IMR-90 (cell line): Measurements from ENCODE around the gene PIEZO1. TPM values are rescaled to one million over a fixed set of nuclear protein-coding genes. Genes with fewer than 3 reads are reported as not detected.

Source experiments
- ATAC-seq: fragments of 200-7000 bp; cut with Tn5 transposase; 2 replicates; pipeline ENCODE4 v1.9.1; 2020; ENCODE audit warnings: low read depth, mild to moderate bottlenecking, moderate library complexity
- BruUV-seq: library from RNA; stranded (reverse); fragments of 400-500 nt; replicated peaks from 2 replicates; lab custom pipeline; 2021; lab: Mats Ljungman, UMichigan
- CTCF ChIA-PET: fragments of 300-600 bp; formaldehyde crosslinking; extraction: SDS; loops from one replicate; lab custom pipeline; 2021; ENCODE audit warnings: antibody characterized with exemption; lab: Yijun Ruan, JAX
- POLR2A ChIA-PET: fragments of 300-600 bp; sonication (Branson Sonifier 250); formaldehyde crosslinking; loops from one replicate; lab custom pipeline; 2022; ENCODE audit warnings: antibody characterized with exemption; ENCODE audit not compliant: unreplicated experiment; lab: Charles Lee
- DNase-seq: peaks from one replicate; pipeline ENCODE4 v3.0.0; 2013
- H2AFZ ChIP-seq: replicated peaks from 2 replicates; pipeline ENCODE3; 2013; ENCODE audit warnings: low read length, mild to moderate bottlenecking; ENCODE audit not compliant: poor library complexity
- H2AK5ac ChIP-seq: 2 replicates; pipeline ENCODE4 v1.6.1; 2013; ENCODE audit warnings: low read depth, low read length, inconsistent platforms
- H2AK9ac ChIP-seq: replicated peaks from 2 replicates; pipeline ENCODE3; 2013; ENCODE audit warnings: mild to moderate bottlenecking, low read depth, low read length, moderate library complexity; ENCODE audit not compliant: poor library complexity
- H2BK120ac ChIP-seq: 2 replicates; pipeline ENCODE4 v1.6.1; 2013; ENCODE audit warnings: low read depth, low read length, inconsistent platforms
- H2BK15ac ChIP-seq: 3 replicates; pipeline ENCODE4 v1.6.1; 2013; ENCODE audit warnings: low read depth, low read length, inconsistent platforms
- H2BK20ac ChIP-seq: 2 replicates; pipeline ENCODE4 v1.6.1; 2013; ENCODE audit warnings: low read depth, mild to moderate bottlenecking, inconsistent platforms, low read length, moderate library complexity
- H2BK5ac ChIP-seq: 2 replicates; pipeline ENCODE4 v1.6.1; 2013; ENCODE audit warnings: mild to moderate bottlenecking, low read depth, low read length, inconsistent platforms; ENCODE audit not compliant: poor library complexity, severe bottlenecking
- H3K14ac ChIP-seq: replicated peaks from 2 replicates; pipeline ENCODE4 v1.6.1; 2013; ENCODE audit warnings: low read depth, low read length, inconsistent platforms
- H3K18ac ChIP-seq: 2 replicates; pipeline ENCODE4 v1.6.1; 2013; ENCODE audit warnings: low read depth, low read length, control low read depth
- H3K23ac ChIP-seq: 2 replicates; pipeline ENCODE4 v1.6.1; 2013; ENCODE audit warnings: low read depth, low read length, inconsistent platforms
- H3K27ac ChIP-seq: 2 replicates; pipeline ENCODE4 v1.5.1; 2013; ENCODE audit warnings: mild to moderate bottlenecking, control low read depth, low read length; ENCODE audit not compliant: insufficient read depth
- H3K27me3 ChIP-seq: 2 replicates; pipeline ENCODE4 v1.6.1; 2013; ENCODE audit warnings: low read length; ENCODE audit not compliant: control insufficient read depth, insufficient read depth
- H3K36me3 ChIP-seq: 2 replicates; pipeline ENCODE4 v1.6.1; 2013; ENCODE audit warnings: low read length, mixed read lengths; ENCODE audit not compliant: control insufficient read depth, insufficient read depth
- H3K4ac ChIP-seq: 2 replicates; pipeline ENCODE4 v1.6.1; 2013; ENCODE audit warnings: low read depth, low read length, inconsistent platforms
- H3K4me1 ChIP-seq: 2 replicates; pipeline ENCODE4 v1.6.1; 2013; ENCODE audit warnings: low read length, mixed read lengths; ENCODE audit not compliant: control insufficient read depth, insufficient read depth
- H3K4me2 ChIP-seq: 2 replicates; pipeline ENCODE4 v1.6.1; 2013; ENCODE audit warnings: low read depth, mild to moderate bottlenecking, control low read depth, low read length, moderate library complexity
- H3K4me3 ChIP-seq: 2 replicates; pipeline ENCODE4 v1.5.1; 2013; ENCODE audit warnings: low read depth, mild to moderate bottlenecking, control low read depth, low read length, moderate library complexity; ENCODE audit not compliant: insufficient read depth
- H3K56ac ChIP-seq: 2 replicates; pipeline ENCODE4 v1.6.1; 2013; ENCODE audit warnings: low read length, inconsistent platforms; ENCODE audit not compliant: insufficient read depth; ENCODE audit errors: extremely low read depth
- H3K79me1 ChIP-seq, 2 experiments: 2 replicates each; pipeline ENCODE4 v1.6.1; 2013; ENCODE audit warnings: low read length in 2 of 2, inconsistent platforms in 1 of 2, low read depth in 1 of 2
- H3K9ac ChIP-seq: 2 replicates; pipeline ENCODE4 v1.6.1; 2013; ENCODE audit warnings: low read depth, low read length, control low read depth
- H3K9me1 ChIP-seq: 2 replicates; pipeline ENCODE4 v1.6.1; 2013; ENCODE audit warnings: low read length, inconsistent platforms; ENCODE audit not compliant: insufficient read depth
- H3K9me3 ChIP-seq: 2 replicates; pipeline ENCODE4 v1.6.1; 2013; ENCODE audit warnings: low read length; ENCODE audit not compliant: control insufficient read depth, insufficient read depth
- H4K20me1 ChIP-seq: 2 replicates; pipeline ENCODE4 v1.6.1; 2013; ENCODE audit warnings: low read length, inconsistent platforms; ENCODE audit not compliant: insufficient read depth
- H4K5ac ChIP-seq: 2 replicates; pipeline ENCODE4 v1.6.1; 2013; ENCODE audit warnings: mild to moderate bottlenecking, low read depth, low read length, control low read depth
- H4K8ac ChIP-seq, 2 experiments: 2 replicates each; pipeline ENCODE4 v1.6.1; 2013; ENCODE audit warnings: low read depth in 2 of 2, low read length in 2 of 2, control low read depth in 1 of 2, inconsistent platforms in 1 of 2
- H4K91ac ChIP-seq: 2 replicates; pipeline ENCODE4 v1.6.1; 2013; ENCODE audit warnings: low read depth, low read length, inconsistent platforms; ENCODE audit not compliant: insufficient read depth
- BHLHE40 ChIP-seq: fragments of 150-350 bp; IDR thresholded peaks from 2 replicates; pipeline ENCODE4 v1.6.1; 2016; ENCODE audit warnings: mild to moderate bottlenecking, low read depth, low read length
- CEBPB ChIP-seq: IDR thresholded peaks from 2 replicates; pipeline ENCODE4 v1.6.1; 2012; ENCODE audit warnings: low read depth, low read length, improper control_type of control experiment
- MAFK ChIP-seq: IDR thresholded peaks from 2 replicates; pipeline ENCODE4 v1.6.1; 2012; ENCODE audit warnings: low read depth, low read length, improper control_type of control experiment
- MXI1 ChIP-seq: IDR thresholded peaks from 2 replicates; pipeline ENCODE4 v1.6.1; 2012; ENCODE audit warnings: low read depth, mild to moderate bottlenecking, low read length, moderate library complexity, borderline replicate concordance
- SMC3 ChIP-seq: fragments of 150-350 bp; IDR thresholded peaks from 2 replicates; pipeline ENCODE4 v1.6.1; 2016; ENCODE audit warnings: low read depth, mild to moderate bottlenecking, antibody characterized with exemption, low read length, moderate library complexity
- WGBS, 2 experiments: methylation state at CpG; one replicate each; pipeline versions ENCODE4 v1.1.5 to v1.1.7; 2013; ENCODE audit warnings: missing lambda C conversion rate in 2 of 2; ENCODE audit not compliant: insufficient read length in 1 of 2; ENCODE audit errors: extremely low coverage in 2 of 2; 5-methylcytosine and 5-hydroxymethylcytosine counted together
- dilution Hi-C: fragments of 300-500 bp; cut with HindIII; formaldehyde crosslinking; loops from one replicate; pipeline ENCODE4 v1.14.3; 2018; ENCODE audit warnings: low sequenced_read_pairs; ENCODE audit not compliant: unreplicated experiment
- in situ Hi-C: fragments of 300-500 bp; cut with MboI; formaldehyde crosslinking; loops from 3 replicates; pipeline ENCODE4 v1.14.3; 2019; ENCODE audit warnings: low sequenced_read_pairs, inconsistent platforms, mixed read lengths
- intact Hi-C: fragments of 100-400 bp; cut with micrococcal nuclease; formaldehyde crosslinking; loops from 2 replicates; pipeline ENCODE4 v1.10.0; 2022
- polyA plus RNA-seq, 3 experiments: library from polyadenylated mRNA; depleted of rRNA; stranded (reverse); fragments of >200 nt; gene quantifications; 2 replicates each; pipeline ENCODE4 v1.2.3, GENCODE V29; 2012; ENCODE audit warnings: low replicate concordance in 1 of 3
- total RNA-seq: library from RNA; depleted of rRNA; stranded (reverse); fragments of >200 nt; gene quantifications from 2 replicates; pipeline ENCODE4 v1.2.3, GENCODE V29; 2012
- TF ChIP-seq, protein P1 (sequence below): conservative IDR thresholded peaks from 2 replicates; pipeline ENCODE4 v1.5.1; 2012; ENCODE audit warnings: mild to moderate bottlenecking, low read depth, low read length, improper control_type of control experiment
- TF ChIP-seq, protein P2 (sequence below): fragments of 150-350 bp; IDR thresholded peaks from 2 replicates; pipeline ENCODE4 v1.6.1; 2016; ENCODE audit warnings: low read depth, mild to moderate bottlenecking, low read length, moderate library complexity, borderline replicate concordance

PIEZO1 gene
- total and polyA plus RNA-seq, 2 of the 4 experiments (the other 2 are of a cell fraction): 36.2 to 372 TPM

- Histone ChIP-seq H2AK9ac (peak overlapping the region; percentile 74), H3K9ac (no peak overlapping the region), H3K36me3 (peaks cover 8% of the 10 kb centered on the region), H3K23ac (peak overlapping the region; percentile 33), H4K20me1 (peaks cover 96% of the 10 kb centered on the region), H3K27ac (peak overlapping the region; percentile 26; the same call in 1 of the 2 replicates), H2BK120ac (peak overlapping the region; percentile 10; the same call in 1 of the 2 replicates), H3K9me3 (no peaks in the 10 kb centered on the region), H4K5ac (peak overlapping the region; percentile 24; the same call in 1 of the 2 replicates), H4K91ac (peak overlapping the region; percentile 59; the same call in 1 of the 2 replicates), H3K56ac (no peak overlapping the region), H2BK15ac (peak overlapping the region; percentile 67; the same call in 1 of the 3 replicates), H3K4me3 (no peak overlapping the region), H2BK5ac (peak overlapping the region; percentile 50), H3K79me1 (peaks cover 10 to 94% of the 10 kb centered on the region in 2 experiments), H4K8ac (peak overlapping the region in 1 of 2 experiments; percentile 65; a peak in 1 of 4 replicates), H3K14ac (peak overlapping the region; percentile 77), H3K4ac (peak overlapping the region; percentile 71), H2AFZ (peak overlapping the region; percentile 40), H2BK20ac (no peak overlapping the region), H3K18ac (no peak overlapping the region), H3K9me1 (peaks cover 48% of the 10 kb centered on the region), H3K27me3 (no peaks in the 10 kb centered on the region), H2AK5ac (peak overlapping the region; percentile 89), H3K4me2 (no peak overlapping the region), H3K4me1 (peaks cover 58% of the 10 kb centered on the region)
- DNase-seq (no peak), ATAC-seq (no peak)
- intact Hi-C loops (no loop called here), in situ Hi-C loops (no loop called here), dilution Hi-C loops (no loop called here)
- POLR2A ChIA-PET: interaction anchor here (0.7 kb wide), 1 partner anchor 295 kb away, joined by 3 read pairs; no protein-coding TSS in a partner anchor
- TF ChIP-seq, protein P1, sequence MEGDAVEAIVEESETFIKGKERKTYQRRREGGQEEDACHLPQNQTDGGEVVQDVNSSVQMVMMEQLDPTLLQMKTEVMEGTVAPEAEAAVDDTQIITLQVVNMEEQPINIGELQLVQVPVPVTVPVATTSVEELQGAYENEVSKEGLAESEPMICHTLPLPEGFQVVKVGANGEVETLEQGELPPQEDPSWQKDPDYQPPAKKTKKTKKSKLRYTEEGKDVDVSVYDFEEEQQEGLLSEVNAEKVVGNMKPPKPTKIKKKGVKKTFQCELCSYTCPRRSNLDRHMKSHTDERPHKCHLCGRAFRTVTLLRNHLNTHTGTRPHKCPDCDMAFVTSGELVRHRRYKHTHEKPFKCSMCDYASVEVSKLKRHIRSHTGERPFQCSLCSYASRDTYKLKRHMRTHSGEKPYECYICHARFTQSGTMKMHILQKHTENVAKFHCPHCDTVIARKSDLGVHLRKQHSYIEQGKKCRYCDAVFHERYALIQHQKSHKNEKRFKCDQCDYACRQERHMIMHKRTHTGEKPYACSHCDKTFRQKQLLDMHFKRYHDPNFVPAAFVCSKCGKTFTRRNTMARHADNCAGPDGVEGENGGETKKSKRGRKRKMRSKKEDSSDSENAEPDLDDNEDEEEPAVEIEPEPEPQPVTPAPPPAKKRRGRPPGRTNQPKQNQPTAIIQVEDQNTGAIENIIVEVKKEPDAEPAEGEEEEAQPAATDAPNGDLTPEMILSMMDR: no peak
- TF ChIP-seq MXI1 (no peak; the same call in 1 of the 2 replicates), MAFK (no peak), SMC3 (no peak), CEBPB (no peak), BHLHE40 (no peak)
- TF ChIP-seq, protein P2, sequence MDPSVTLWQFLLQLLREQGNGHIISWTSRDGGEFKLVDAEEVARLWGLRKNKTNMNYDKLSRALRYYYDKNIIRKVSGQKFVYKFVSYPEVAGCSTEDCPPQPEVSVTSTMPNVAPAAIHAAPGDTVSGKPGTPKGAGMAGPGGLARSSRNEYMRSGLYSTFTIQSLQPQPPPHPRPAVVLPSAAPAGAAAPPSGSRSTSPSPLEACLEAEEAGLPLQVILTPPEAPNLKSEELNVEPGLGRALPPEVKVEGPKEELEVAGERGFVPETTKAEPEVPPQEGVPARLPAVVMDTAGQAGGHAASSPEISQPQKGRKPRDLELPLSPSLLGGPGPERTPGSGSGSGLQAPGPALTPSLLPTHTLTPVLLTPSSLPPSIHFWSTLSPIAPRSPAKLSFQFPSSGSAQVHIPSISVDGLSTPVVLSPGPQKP: no peak
- WGBS, 2 experiments: 62% methylated on average over 9 of the region's 12 CpGs; no CpG with 5 or more reads in 1 of the 2 experiments
- BruUV-seq: no TSS peak
- CTCF ChIA-PET: interaction anchor here (1.3 kb wide), 1 partner anchor 30 kb away, joined by 4 read pairs; no protein-coding TSS in a partner anchor
Measured at GRCh38 chr16:88767546-88768070, 17.4 kb downstream of the PIEZO1 start.
